HG03442 (cell line): Measurements from ENCODE around the gene CASP5.
"Not testable (repeated sequence)": the region's sequence is repeated elsewhere in the genome, so short reads cannot be mapped to it uniquely, and the experiment has no call there.

Source experiments
- ATAC-seq: cut with Tn5 transposase; IDR thresholded peaks from one replicate; pipeline ENCODE4 v1.9.1; 2021; ENCODE audit warnings: mild to moderate bottlenecking, moderate library complexity; ENCODE audit not compliant: unreplicated experiment

Gene CASP5

GRCh38 chr11:105023003-105023402 lies at the start of gene CASP5:
Gene CASP5, minus strand, starts transcription at chr11:105023168. Its CDS starts 32 bp downstream, at chr11:105023136.
- ATAC-seq, result no peak

GRCh38 chr11:105072080-105072479 lies 49.1 kb upstream of the CASP5 start:
- ATAC-seq, result not testable (repeated sequence)

- ATAC-seq, result no peak
Observed at GRCh38 chr11:105071089-105071732, 48.2 kb upstream of the CASP5 start.

GRCh38 chr11:105070306-105070705 lies 47.3 kb upstream of the CASP5 start:
- no peak for ATAC-seq

- not testable (repeated sequence) for ATAC-seq
Observed at GRCh38 chr11:105069749-105070148, 46.8 kb upstream of the CASP5 start.

- not testable (repeated sequence) for ATAC-seq
Observed at GRCh38 chr11:105063245-105063941, 40.4 kb upstream of the CASP5 start.

- no peak for ATAC-seq
Observed at GRCh38 chr11:105057432-105057831, 34.5 kb upstream of the CASP5 start.

GRCh38 chr11:105056446-105056845 lies 33.5 kb upstream of the CASP5 start:
- ATAC-seq, result no peak

GRCh38 chr11:105054723-105055493 lies 31.9 kb upstream of the CASP5 start:
- ATAC-seq, result no peak

GRCh38 chr11:105052487-105052886 lies 29.5 kb upstream of the CASP5 start:
- no peak for ATAC-seq

GRCh38 chr11:105051559-105051958 lies 28.6 kb upstream of the CASP5 start:
- no peak for ATAC-seq

- ATAC-seq, result no peak
Observed at GRCh38 chr11:105049481-105049880, 26.5 kb upstream of the CASP5 start.

GRCh38 chr11:105046898-105047579 lies 24.1 kb upstream of the CASP5 start:
- ATAC-seq, result no peak

GRCh38 chr11:105045676-105046296 lies 22.8 kb upstream of the CASP5 start:
- ATAC-seq, result no peak

GRCh38 chr11:105044557-105045524 lies 21.9 kb upstream of the CASP5 start, which contains the start of gene CARD16:
Gene CARD16, minus strand, starts transcription at chr11:105045335. Its CDS starts 38 bp downstream, at chr11:105045297.
- ATAC-seq, result peak; percentile 100

- no peak for ATAC-seq
Observed at GRCh38 chr11:105042178-105042577, 19.2 kb upstream of the CASP5 start.

- ATAC-seq, result no peak
Observed at GRCh38 chr11:105040703-105041102, 17.7 kb upstream of the CASP5 start.

GRCh38 chr11:105034813-105035620 lies 12.0 kb upstream of the CASP5 start, which contains the start of gene CASP1:
Gene CASP1, minus strand, starts transcription at chr11:105035144. Its CDS starts 31 bp downstream, at chr11:105035113.
- ATAC-seq, result peak; percentile 96
